Measurements from ENCODE around the gene FMNL2. TPM values are rescaled to one million over a fixed set of nuclear protein-coding genes. Genes with fewer than 3 reads are reported as not detected.

The FMNL2 gene
- polyA plus RNA-seq, 4 donors, result 7.0 to 23.3 (median 8.7) TPM

- 3 to 6% (median 6%) methylated on average over 11 of the region's 11 CpGs for WGBS, 3 donors
- H3K4me3 ChIP-seq (ENCODE audit: low read depth in 1 of 3, low read length in 3 of 3), result peak overlapping the region in 2 of 3 donors; percentile 92 to 95
- no peak for FAIRE-seq
Observed at GRCh38 chr2:152334701-152335015, 316 bp upstream of the FMNL2 start.

GRCh38 chr2:152335726-152336118, 748 bp downstream of the FMNL2 start:
- H3K36me3 ChIP-seq (ENCODE audit: control insufficient read depth in 3 of 3, insufficient read depth in 2 of 3, low read depth in 1 of 3, low read length in 3 of 3), result no peaks in the 10 kb centered on the region
- H3K27me3 ChIP-seq (ENCODE audit: control insufficient read depth in 3 of 3, insufficient read depth in 3 of 3, low read length in 3 of 3), result no peaks in the 10 kb centered on the region
- no peaks in the 10 kb centered on the region for H3K9me3 ChIP-seq (ENCODE audit: control insufficient read depth in 2 of 2, insufficient read depth in 1 of 2, low read depth in 1 of 2, low read length in 1 of 2)
- peaks cover 0 to 3% (median 0%) of the 10 kb centered on the region in 3 donors for H3K4me1 ChIP-seq (ENCODE audit: control insufficient read depth in 3 of 3, insufficient read depth in 2 of 3, low read depth in 1 of 3, low read length in 2 of 3)
- 1 to 2% (median 1%) methylated on average over 7 to 35 of the region's 35 CpGs for WGBS, 3 donors
- peak overlapping the region; percentile 35 to 78 (median 56) for H3K27ac ChIP-seq (ENCODE audit: low read depth in 1 of 3, low read length in 2 of 3)
- DNase-seq (no peak), FAIRE-seq (no peak)
- H3K4me3 ChIP-seq (ENCODE audit: low read depth in 1 of 3, low read length in 3 of 3), result peak overlapping the region; percentile 70 to 95 (median 92)

More at GRCh38 chr2:152334701-152335015, 316 bp upstream of the FMNL2 start:
- H3K9me3 ChIP-seq (ENCODE audit: control insufficient read depth in 2 of 2, insufficient read depth in 1 of 2, low read depth in 1 of 2, low read length in 1 of 2), result no peaks in the 10 kb centered on the region
- peaks cover 0 to 3% (median 0%) of the 10 kb centered on the region in 3 donors for H3K4me1 ChIP-seq (ENCODE audit: control insufficient read depth in 3 of 3, insufficient read depth in 2 of 3, low read depth in 1 of 3, low read length in 2 of 3)
- DNase-seq, result no peak
- no peaks in the 10 kb centered on the region for H3K27me3 ChIP-seq (ENCODE audit: control insufficient read depth in 3 of 3, insufficient read depth in 3 of 3, low read length in 3 of 3)
- H3K27ac ChIP-seq (ENCODE audit: low read depth in 1 of 3, low read length in 2 of 3), result peak overlapping the region in 1 of 3 donors; percentile 78
- H3K36me3 ChIP-seq (ENCODE audit: control insufficient read depth in 3 of 3, insufficient read depth in 2 of 3, low read depth in 1 of 3, low read length in 3 of 3), result no peaks in the 10 kb centered on the region

- Histone ChIP-seq H3K4me1 (ENCODE audit: control insufficient read depth in 3 of 3, insufficient read depth in 2 of 3, low read depth in 1 of 3, low read length in 2 of 3) (peaks cover 0 to 3% (median 0%) of the 10 kb centered on the region in 3 donors), H3K27ac (ENCODE audit: low read depth in 1 of 3, low read length in 2 of 3) (peak overlapping the region in 2 of 3 donors; percentile 55 to 56), H3K4me3 (ENCODE audit: low read depth in 1 of 3, low read length in 3 of 3) (peak overlapping the region; percentile 70 to 95 (median 92)), H3K9me3 (ENCODE audit: control insufficient read depth in 2 of 2, insufficient read depth in 1 of 2, low read depth in 1 of 2, low read length in 1 of 2) (no peaks in the 10 kb centered on the region), H3K36me3 (ENCODE audit: control insufficient read depth in 3 of 3, insufficient read depth in 2 of 3, low read depth in 1 of 3, low read length in 3 of 3) (no peaks in the 10 kb centered on the region), H3K27me3 (ENCODE audit: control insufficient read depth in 3 of 3, insufficient read depth in 3 of 3, low read length in 3 of 3) (peaks cover 0 to 2% (median 0%) of the 10 kb centered on the region in 3 donors)
- peak; percentile 61 to 73 for DNase-seq
- 2 to 3% (median 3%) methylated on average over 41 to 42 of the region's 42 CpGs for WGBS, 3 donors
- no peak for FAIRE-seq
Observed at GRCh38 chr2:152336119-152336853, 1.3 kb downstream of the FMNL2 start.

GRCh38 chr2:152336854-152337510, 2.0 kb downstream of the FMNL2 start:
- peak overlapping the region in 2 of 3 donors; percentile 55 to 56 for H3K27ac ChIP-seq (ENCODE audit: low read depth in 1 of 3, low read length in 2 of 3)
- no peaks in the 10 kb centered on the region for H3K9me3 ChIP-seq (ENCODE audit: control insufficient read depth in 2 of 2, insufficient read depth in 1 of 2, low read depth in 1 of 2, low read length in 1 of 2)
- peaks cover 0 to 3% (median 0%) of the 10 kb centered on the region in 3 donors for H3K4me1 ChIP-seq (ENCODE audit: control insufficient read depth in 3 of 3, insufficient read depth in 2 of 3, low read depth in 1 of 3, low read length in 2 of 3)
- peak overlapping the region in 2 of 3 donors; percentile 92 to 95 for H3K4me3 ChIP-seq (ENCODE audit: low read depth in 1 of 3, low read length in 3 of 3)
- 16 to 28% (median 25%) methylated on average over 12 of the region's 12 CpGs for WGBS, 3 donors
- peaks cover 0 to 2% (median 0%) of the 10 kb centered on the region in 3 donors for H3K27me3 ChIP-seq (ENCODE audit: control insufficient read depth in 3 of 3, insufficient read depth in 3 of 3, low read length in 3 of 3)
- H3K36me3 ChIP-seq (ENCODE audit: control insufficient read depth in 3 of 3, insufficient read depth in 2 of 3, low read depth in 1 of 3, low read length in 3 of 3), result no peaks in the 10 kb centered on the region
- DNase-seq (peak in 1 of 2 donors; percentile 12), FAIRE-seq (no peak)

- no peak for DNase-seq
- no peak overlapping the region for H3K4me3 ChIP-seq (ENCODE audit: low read depth in 1 of 3, low read length in 3 of 3)
- 46 to 52% (median 48%) methylated on average over 2 of the region's 2 CpGs for WGBS, 3 donors
- peaks cover 0 to 2% (median 0%) of the 10 kb centered on the region in 3 donors for H3K27me3 ChIP-seq (ENCODE audit: control insufficient read depth in 3 of 3, insufficient read depth in 3 of 3, low read length in 3 of 3)
- H3K4me1 ChIP-seq (ENCODE audit: control insufficient read depth in 3 of 3, insufficient read depth in 2 of 3, low read depth in 1 of 3, low read length in 2 of 3), result peaks cover 0 to 3% (median 0%) of the 10 kb centered on the region in 3 donors
- H3K27ac ChIP-seq (ENCODE audit: low read depth in 1 of 3, low read length in 2 of 3), result no peak overlapping the region
- H3K9me3 ChIP-seq (ENCODE audit: control insufficient read depth in 2 of 2, insufficient read depth in 1 of 2, low read depth in 1 of 2, low read length in 1 of 2), result no peaks in the 10 kb centered on the region
- no peaks in the 10 kb centered on the region for H3K36me3 ChIP-seq (ENCODE audit: control insufficient read depth in 3 of 3, insufficient read depth in 2 of 3, low read depth in 1 of 3, low read length in 3 of 3)
- no peak for FAIRE-seq
Observed at GRCh38 chr2:152337511-152337903, 2.5 kb downstream of the FMNL2 start.

GRCh38 chr2:152339556-152340286, 4.7 kb downstream of the FMNL2 start:
- no peak for DNase-seq
- no peak for FAIRE-seq
- 72 to 79% (median 77%) methylated on average over 2 of the region's 2 CpGs for WGBS, 3 donors

GRCh38 chr2:152342259-152343046, 7.5 kb downstream of the FMNL2 start:
- Histone ChIP-seq H3K27me3 (ENCODE audit: control insufficient read depth in 3 of 3, insufficient read depth in 3 of 3, low read length in 3 of 3) (peaks cover 0 to 2% (median 0%) of the 10 kb centered on the region in 3 donors), H3K9me3 (ENCODE audit: control insufficient read depth in 2 of 2, insufficient read depth in 1 of 2, low read depth in 1 of 2, low read length in 1 of 2) (no peaks in the 10 kb centered on the region), H3K4me3 (ENCODE audit: low read depth in 1 of 3, low read length in 3 of 3) (no peak overlapping the region), H3K4me1 (ENCODE audit: control insufficient read depth in 3 of 3, insufficient read depth in 2 of 3, low read depth in 1 of 3, low read length in 2 of 3) (peaks cover 0 to 3% (median 0%) of the 10 kb centered on the region in 3 donors), H3K27ac (ENCODE audit: low read depth in 1 of 3, low read length in 2 of 3) (no peak overlapping the region), H3K36me3 (ENCODE audit: control insufficient read depth in 3 of 3, insufficient read depth in 2 of 3, low read depth in 1 of 3, low read length in 3 of 3) (peaks cover 0 to 4% (median 4%) of the 10 kb centered on the region in 3 donors)
- FAIRE-seq (no peak), DNase-seq (no peak)
- 94 to 97% (median 95%) methylated on average over 4 of the region's 4 CpGs for WGBS, 3 donors

More at GRCh38 chr2:152339556-152340286, 4.7 kb downstream of the FMNL2 start:
- Histone ChIP-seq H3K27me3 (ENCODE audit: control insufficient read depth in 3 of 3, insufficient read depth in 3 of 3, low read length in 3 of 3) (peaks cover 0 to 2% (median 0%) of the 10 kb centered on the region in 3 donors), H3K9me3 (ENCODE audit: control insufficient read depth in 2 of 2, insufficient read depth in 1 of 2, low read depth in 1 of 2, low read length in 1 of 2) (no peaks in the 10 kb centered on the region), H3K4me1 (ENCODE audit: control insufficient read depth in 3 of 3, insufficient read depth in 2 of 3, low read depth in 1 of 3, low read length in 2 of 3) (peaks cover 0 to 3% (median 0%) of the 10 kb centered on the region in 3 donors), H3K36me3 (ENCODE audit: control insufficient read depth in 3 of 3, insufficient read depth in 2 of 3, low read depth in 1 of 3, low read length in 3 of 3) (no peaks in the 10 kb centered on the region), H3K4me3 (ENCODE audit: low read depth in 1 of 3, low read length in 3 of 3) (no peak overlapping the region), H3K27ac (ENCODE audit: low read depth in 1 of 3, low read length in 2 of 3) (no peak overlapping the region)
